Measurements from ENCODE around the gene NSD2. TPM values are rescaled to one million over a fixed set of nuclear protein-coding genes. Genes with fewer than 3 reads are reported as not detected.
A peak's percentile ranks its signal among the peaks of the same experiment; 100 is the strongest.

The NSD2 gene
- total RNA-seq, 4 donors from 2014 or later, result 56.0 to 255 (median 98.9) TPM

DNA sequence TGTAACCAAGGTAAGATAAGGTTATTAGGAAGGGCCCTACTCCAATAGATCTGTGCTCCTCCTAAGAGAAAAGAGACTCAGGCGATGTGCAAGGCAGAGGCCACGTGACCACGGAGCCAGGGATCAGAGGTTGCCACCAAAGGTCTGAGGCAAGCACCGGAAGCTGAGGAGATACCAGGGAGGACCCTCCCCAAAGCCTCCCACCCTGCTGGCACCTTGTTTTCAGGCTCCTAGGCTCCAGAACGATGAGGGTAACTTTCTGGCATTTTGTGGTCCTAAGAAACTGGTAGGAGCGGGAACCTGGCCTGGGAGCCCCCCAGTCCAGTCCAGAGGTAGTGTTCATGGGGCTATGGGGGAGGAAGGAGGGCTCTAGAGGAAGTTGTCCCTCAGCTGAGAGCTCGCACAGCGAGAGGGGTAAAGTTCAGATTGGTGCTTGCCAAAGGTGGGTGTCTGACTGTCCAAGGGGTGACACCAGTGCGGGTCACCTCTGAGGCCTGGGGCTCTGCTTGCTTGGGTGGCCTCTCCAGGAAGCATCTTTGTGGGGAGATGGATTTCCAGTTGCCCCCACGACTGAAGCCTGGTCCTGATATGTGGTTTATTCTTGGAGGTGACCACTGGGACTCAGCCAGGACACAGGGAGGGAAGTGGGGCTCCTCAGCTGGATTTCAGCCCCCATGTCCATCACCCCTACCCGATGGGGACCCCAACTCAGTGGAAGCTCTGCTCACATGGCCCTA lies 7.7 kb upstream of the NSD2 start:
- no peak for TF ChIP-seq POLR2A (IDR thresholded peaks at IDR 0.05)
- TF ChIP-seq, protein P1, sequence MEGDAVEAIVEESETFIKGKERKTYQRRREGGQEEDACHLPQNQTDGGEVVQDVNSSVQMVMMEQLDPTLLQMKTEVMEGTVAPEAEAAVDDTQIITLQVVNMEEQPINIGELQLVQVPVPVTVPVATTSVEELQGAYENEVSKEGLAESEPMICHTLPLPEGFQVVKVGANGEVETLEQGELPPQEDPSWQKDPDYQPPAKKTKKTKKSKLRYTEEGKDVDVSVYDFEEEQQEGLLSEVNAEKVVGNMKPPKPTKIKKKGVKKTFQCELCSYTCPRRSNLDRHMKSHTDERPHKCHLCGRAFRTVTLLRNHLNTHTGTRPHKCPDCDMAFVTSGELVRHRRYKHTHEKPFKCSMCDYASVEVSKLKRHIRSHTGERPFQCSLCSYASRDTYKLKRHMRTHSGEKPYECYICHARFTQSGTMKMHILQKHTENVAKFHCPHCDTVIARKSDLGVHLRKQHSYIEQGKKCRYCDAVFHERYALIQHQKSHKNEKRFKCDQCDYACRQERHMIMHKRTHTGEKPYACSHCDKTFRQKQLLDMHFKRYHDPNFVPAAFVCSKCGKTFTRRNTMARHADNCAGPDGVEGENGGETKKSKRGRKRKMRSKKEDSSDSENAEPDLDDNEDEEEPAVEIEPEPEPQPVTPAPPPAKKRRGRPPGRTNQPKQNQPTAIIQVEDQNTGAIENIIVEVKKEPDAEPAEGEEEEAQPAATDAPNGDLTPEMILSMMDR (IDR thresholded peaks at IDR 0.05), result no peak
- peaks cover 0 to 12% (median 2%) of the 10 kb centered on the region in 4 donors for H3K4me1 ChIP-seq
- no peaks in the 10 kb centered on the region for H3K36me3 ChIP-seq
- no peak overlapping the region for H3K27ac ChIP-seq
- no peaks in the 10 kb centered on the region for H3K27me3 ChIP-seq
- no peaks in the 10 kb centered on the region for H3K9me3 ChIP-seq
- DNase-seq, result no peak
- H3K4me3 ChIP-seq, result no peak overlapping the region

GRCh38 chr4:1864076-1865008 lies 6.9 kb upstream of the NSD2 start:
- Histone ChIP-seq H3K9me3 (no peaks in the 10 kb centered on the region), H3K27ac (no peak overlapping the region), H3K4me3 (no peak overlapping the region), H3K36me3 (no peaks in the 10 kb centered on the region), H3K4me1 (peaks cover 0 to 21% (median 6%) of the 10 kb centered on the region in 4 donors), H3K27me3 (no peaks in the 10 kb centered on the region)
- no peak for DNase-seq
- TF ChIP-seq, protein P1 (IDR thresholded peaks at IDR 0.05), result no peak
- no peak for TF ChIP-seq POLR2A (IDR thresholded peaks at IDR 0.05)

GRCh38 chr4:1866189-1866661 lies 5.0 kb upstream of the NSD2 start:
- H3K9me3 ChIP-seq, result no peaks in the 10 kb centered on the region
- DNase-seq, result no peak
- peaks cover 4 to 29% (median 6%) of the 10 kb centered on the region in 4 donors for H3K4me1 ChIP-seq
- no peaks in the 10 kb centered on the region for H3K27me3 ChIP-seq
- no peaks in the 10 kb centered on the region for H3K36me3 ChIP-seq
- no peak overlapping the region for H3K4me3 ChIP-seq
- no peak overlapping the region for H3K27ac ChIP-seq
- TF ChIP-seq POLR2A (IDR thresholded peaks at IDR 0.05), result no peak
- TF ChIP-seq, protein P1 (IDR thresholded peaks at IDR 0.05), result no peak

DNA sequence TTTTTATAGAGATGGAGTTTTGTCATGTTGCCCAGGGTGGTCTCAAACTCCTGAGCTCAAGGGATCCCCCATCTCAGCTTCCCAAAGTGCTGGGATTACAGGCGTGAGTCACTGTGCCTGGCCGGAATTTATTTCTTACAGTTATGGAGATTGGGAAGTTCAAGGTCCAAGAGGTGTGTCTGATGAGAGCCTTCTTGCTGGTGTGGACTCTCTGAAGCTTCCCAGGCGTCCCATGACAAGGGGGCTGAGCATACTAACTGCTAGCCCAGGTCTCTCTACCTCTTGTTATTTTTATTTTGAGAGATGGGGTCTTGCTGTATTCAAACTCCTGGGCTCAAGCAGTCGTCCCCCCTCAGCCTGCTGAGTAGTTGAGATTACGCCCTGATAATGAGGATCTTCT lies 2.9 kb upstream of the NSD2 start:
- TF ChIP-seq, protein P1 (IDR thresholded peaks at IDR 0.05), result no peak
- peak in 1 of 2 donors; percentile 32 for TF ChIP-seq POLR2A (IDR thresholded peaks at IDR 0.05)
- H3K27me3 ChIP-seq, result no peaks in the 10 kb centered on the region
- peak in 1 of 3 donors; percentile 81 for DNase-seq
- H3K4me3 ChIP-seq, result no peak overlapping the region
- H3K4me1 ChIP-seq, result peaks cover 0 to 32% (median 6%) of the 10 kb centered on the region in 4 donors
- H3K9me3 ChIP-seq, result no peaks in the 10 kb centered on the region
- no peaks in the 10 kb centered on the region for H3K36me3 ChIP-seq
- H3K27ac ChIP-seq, result peak overlapping the region in 3 of 4 donors; percentile 27 to 97 (median 78)

DNA sequence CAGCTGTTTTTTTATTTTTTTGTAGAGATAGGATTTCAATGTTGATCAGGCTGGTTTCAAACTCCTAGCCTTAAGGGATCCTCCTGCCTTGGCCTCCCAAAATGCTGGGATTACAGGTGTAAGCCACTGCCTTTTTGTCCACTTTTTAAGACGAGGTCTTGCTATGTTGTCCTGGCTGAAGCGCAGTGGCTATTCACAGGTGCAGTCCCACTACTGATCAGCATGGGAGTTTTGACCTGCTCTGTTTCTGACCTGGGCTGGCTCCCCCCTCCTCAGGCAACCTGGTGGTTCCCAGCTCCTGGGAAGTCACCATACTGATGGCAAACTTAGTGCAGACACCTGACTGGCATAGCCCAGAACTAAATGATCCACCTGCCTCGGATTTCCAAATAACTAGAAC lies 2.3 kb upstream of the NSD2 start:
- Histone ChIP-seq H3K9me3 (no peaks in the 10 kb centered on the region), H3K27me3 (no peaks in the 10 kb centered on the region), H3K27ac (peak overlapping the region in 3 of 4 donors; percentile 27 to 97 (median 78)), H3K36me3 (no peaks in the 10 kb centered on the region), H3K4me1 (peaks cover 0 to 32% (median 6%) of the 10 kb centered on the region in 4 donors), H3K4me3 (no peak overlapping the region)
- DNase-seq, result no peak
- no peak for TF ChIP-seq POLR2A (IDR thresholded peaks at IDR 0.05)
- TF ChIP-seq, protein P1 (IDR thresholded peaks at IDR 0.05), result no peak

All from Peyer's patch (tissue), 4 donors.